ENCODE measurements around the gene ZNF548.

DNA sequence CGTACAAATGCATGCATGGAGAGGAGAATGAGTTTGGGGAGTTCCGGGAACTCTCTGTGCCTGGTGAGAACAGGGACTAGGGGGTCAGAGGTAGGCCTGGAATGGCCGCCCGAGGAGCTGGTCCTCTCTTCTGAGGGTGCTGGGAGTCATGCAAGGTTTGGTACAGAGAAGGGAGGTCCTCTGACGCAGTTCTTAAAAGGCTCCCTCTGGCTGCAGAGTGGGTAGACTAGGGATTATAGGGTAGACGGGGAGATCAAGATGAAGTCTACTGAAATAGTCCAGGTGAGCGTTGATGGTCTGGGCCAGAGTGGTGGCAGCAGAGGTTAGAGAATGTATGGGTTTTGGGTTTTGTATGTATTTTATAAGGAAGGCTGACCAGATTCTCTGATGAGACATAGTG lies 37.8 kb upstream of the ZNF548 start:
- TF ChIP-seq, protein P1, sequence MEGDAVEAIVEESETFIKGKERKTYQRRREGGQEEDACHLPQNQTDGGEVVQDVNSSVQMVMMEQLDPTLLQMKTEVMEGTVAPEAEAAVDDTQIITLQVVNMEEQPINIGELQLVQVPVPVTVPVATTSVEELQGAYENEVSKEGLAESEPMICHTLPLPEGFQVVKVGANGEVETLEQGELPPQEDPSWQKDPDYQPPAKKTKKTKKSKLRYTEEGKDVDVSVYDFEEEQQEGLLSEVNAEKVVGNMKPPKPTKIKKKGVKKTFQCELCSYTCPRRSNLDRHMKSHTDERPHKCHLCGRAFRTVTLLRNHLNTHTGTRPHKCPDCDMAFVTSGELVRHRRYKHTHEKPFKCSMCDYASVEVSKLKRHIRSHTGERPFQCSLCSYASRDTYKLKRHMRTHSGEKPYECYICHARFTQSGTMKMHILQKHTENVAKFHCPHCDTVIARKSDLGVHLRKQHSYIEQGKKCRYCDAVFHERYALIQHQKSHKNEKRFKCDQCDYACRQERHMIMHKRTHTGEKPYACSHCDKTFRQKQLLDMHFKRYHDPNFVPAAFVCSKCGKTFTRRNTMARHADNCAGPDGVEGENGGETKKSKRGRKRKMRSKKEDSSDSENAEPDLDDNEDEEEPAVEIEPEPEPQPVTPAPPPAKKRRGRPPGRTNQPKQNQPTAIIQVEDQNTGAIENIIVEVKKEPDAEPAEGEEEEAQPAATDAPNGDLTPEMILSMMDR (conservative IDR thresholded peaks at IDR 0.05) = no peak
- no peak for TF ChIP-seq ZFX (IDR thresholded peaks at IDR 0.05)
